NCI-H774 (cell line): ENCODE data around the gene FLOT2.
"Not testable (repeated sequence)": the region's sequence is repeated elsewhere in the genome, so short reads cannot be mapped to it uniquely, and the experiment has no call there.

Experiments used
- DNase-seq: peaks from one replicate; lab custom pipeline; 2025; lab: John Stamatoyannopoulos, UW

FLOT2 gene

DNA sequence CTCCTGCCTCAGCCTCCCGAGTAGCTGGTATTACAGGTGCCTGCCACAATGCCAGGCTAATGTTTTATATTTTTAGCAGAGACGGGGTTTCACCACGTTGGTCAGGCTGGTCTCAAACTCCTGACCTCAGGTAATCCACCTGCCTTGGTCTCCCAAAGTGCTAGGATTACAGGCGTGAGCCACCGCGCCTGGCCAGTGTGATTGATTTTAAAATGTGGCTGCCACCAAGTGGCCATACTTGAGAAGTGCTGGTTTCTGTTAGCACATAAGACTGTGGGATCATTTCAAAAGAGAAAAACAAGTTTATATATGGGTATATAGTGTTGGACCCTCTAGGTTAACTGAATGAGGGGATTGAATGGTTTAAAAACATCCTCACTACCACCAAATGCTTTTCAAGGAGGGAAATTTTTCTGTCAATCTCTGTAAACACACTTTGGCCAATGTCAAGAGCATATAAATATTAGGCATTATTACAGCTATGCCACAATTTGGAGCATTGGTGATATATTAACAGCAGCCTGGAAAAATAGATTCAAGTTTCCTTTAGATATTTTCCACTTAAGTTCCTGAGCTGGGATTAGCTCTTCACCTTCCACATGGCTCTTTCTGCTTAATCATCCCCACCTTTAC is 18.9 kb upstream of the FLOT2 start:
- DNase-seq, result peak; percentile 22

- DNase-seq, result no peak
These were observed 15.4 kb upstream of the FLOT2 start for GRCh38 chr17:28912938-28913333.

DNA sequence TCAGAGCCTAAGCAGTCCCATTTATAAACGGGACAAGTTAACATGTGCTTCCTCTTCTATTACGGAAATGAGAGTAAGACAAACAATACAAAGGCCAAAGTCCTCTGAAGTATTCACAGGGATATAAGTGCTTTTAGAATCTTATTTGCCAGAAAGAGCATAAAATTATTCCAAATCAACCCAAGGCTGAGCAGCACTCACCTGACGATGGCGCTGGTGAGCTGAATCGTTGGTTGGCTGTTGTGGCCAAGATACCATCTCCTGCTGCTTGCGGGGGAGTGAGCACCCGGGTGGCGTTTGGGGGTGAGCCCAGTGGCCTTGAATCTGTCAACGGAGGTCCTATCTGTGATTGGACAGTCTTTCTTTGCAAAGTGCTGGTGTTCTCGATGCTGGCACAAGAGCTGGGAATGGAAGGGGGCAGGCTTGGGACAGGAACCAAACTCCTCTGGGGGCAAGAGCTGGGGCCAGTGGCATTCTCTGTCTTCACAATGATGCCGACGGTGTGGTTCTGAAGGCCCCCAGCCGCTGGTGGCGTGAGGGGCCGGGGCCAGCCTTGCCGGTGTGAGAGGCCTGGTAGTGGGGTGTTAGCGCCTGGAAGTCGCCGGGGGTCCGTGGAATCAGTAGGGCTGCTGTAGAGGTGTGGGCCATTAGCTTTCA is 14.9 kb upstream of the FLOT2 start:
- no peak for DNase-seq

DNA sequence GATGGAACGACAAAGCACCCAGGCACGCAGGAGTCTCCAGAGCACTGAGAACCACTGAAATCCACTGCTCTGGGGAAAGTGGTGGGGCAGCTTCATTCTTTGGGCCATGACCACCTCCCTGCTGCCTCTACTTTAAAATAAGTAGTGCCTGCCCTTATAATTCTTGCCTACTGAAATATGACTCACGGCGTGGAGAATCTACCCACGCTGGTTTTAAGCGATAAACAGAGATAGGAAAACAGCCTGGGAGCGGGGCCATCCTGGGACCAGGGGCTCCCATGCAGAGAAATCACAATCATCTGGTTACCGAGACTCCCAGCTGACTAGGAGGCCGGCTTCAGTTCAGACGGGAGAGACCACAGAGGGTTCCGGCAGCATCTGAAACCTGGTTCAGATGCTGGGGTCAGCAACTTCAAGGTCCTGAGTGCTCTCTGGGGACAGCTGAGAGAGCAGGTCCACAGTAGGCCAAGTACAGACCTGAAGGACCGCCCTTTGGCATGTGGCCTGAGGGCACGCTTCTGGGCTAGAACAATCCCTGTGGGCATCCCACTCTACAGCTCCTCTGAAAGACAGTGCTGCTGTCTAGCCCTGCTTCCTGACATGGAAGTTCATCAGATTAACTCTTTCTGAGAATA is 14.0 kb upstream of the FLOT2 start:
- DNase-seq, result no peak

DNA sequence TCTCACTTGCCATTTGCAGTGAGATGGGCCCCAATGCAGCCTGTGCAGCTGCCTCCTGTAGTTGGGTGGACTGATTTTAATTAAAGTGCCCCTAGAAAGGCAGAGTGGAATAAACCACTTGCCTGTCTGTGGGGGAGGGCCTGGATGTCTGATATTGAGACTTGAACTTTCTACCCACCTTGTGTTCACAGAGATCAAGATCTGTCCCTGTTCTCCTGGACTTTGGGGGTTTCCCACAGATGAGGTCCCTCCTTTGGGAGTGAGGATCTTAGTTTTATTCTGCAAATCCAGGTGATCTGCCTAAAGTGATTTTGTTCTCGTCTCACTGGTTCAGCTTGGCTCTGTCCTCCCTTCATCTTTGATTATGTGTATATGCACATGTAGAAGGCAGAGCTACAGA is 13.0 kb upstream of the FLOT2 start:
- no peak for DNase-seq

- no peak for DNase-seq
These were observed 11.2 kb upstream of the FLOT2 start for GRCh38 chr17:28908640-28909167.

DNA sequence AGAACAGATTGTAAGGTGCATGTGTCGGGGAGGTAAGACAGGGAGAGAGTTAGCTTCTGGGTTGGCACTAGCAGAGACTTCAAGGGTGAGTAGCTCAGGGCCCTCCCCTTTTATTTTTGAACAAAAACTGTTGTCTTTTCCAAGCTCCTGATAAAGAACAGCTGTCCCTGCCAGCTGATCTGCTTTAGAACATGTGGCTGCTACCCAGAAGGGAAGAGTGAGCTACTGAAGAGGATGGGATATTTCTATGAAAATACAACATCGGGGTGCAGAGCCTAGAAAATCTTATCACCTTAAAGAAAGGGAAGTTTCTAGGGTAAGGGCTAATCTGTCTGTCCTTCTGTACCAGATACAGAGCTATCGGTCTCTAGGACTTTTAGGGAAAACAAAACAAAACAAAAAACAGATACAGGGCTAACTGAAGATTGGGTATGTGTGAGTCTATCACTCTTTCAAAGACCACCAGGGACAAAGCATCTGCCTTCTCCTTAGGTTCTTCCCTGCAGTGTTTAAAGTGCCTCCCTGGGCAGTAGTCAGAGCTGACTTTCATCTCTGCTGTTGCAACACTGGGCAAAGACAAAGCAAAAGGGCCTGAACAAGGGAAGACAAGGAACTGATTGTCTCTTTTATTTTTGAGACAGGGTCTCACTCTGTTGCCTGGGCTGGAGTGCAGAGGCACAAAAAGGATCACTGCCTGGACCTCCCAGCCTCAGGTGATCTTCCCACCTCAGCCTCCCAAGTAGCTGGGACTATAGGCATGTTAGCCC is 10.4 kb upstream of the FLOT2 start:
- DNase-seq, result no peak

DNA sequence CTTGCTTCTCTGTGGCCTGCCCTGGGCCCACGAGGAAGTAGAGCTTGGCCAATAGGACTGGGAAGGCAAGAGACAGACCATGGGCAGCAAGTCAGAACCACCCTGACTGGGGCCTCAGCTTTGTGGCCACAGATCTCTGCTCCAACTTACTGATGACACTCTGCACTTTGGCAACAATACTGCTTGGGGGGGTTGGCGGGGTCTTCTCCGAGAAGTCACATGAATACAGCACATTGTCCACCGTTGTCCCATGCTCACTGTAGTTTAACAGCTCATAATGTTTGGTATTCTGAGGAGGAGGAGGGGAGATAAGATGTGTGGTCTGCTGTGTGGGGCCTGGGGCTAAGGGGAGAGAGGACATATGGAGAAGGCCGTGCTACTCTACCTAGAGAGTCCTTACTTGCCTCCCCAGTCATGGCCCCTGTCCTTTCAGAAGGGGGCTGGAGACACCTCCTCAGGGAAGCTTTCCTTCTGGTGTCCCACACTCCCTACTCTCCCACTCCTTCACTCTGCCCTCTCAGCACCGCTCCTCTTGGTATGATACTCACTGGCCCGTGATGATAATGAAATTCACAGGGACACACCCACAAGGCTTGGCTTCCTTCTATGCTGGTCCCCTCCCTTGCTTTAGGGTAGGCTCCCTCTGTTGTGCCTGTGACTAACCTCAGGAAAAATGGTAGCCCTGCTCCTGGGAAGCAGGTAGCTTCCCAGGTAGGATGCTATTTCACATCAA is 9.3 kb upstream of the FLOT2 start:
- no peak for DNase-seq

GRCh38 chr17:28906276-28906675 is 8.7 kb upstream of the FLOT2 start:
- DNase-seq, result no peak

GRCh38 chr17:28904800-28905199 is 7.3 kb upstream of the FLOT2 start:
- DNase-seq, result no peak

GRCh38 chr17:28903546-28903841 is 6.0 kb upstream of the FLOT2 start:
- DNase-seq, result not testable (repeated sequence)

GRCh38 chr17:28902819-28903545 is 5.4 kb upstream of the FLOT2 start, which contains the start of gene DHRS13:
DHRS13 (minus strand) TSS chr17:28903079; CDS start chr17:28902944, 135 bp downstream.
- peak; percentile 97 for DNase-seq

DNA sequence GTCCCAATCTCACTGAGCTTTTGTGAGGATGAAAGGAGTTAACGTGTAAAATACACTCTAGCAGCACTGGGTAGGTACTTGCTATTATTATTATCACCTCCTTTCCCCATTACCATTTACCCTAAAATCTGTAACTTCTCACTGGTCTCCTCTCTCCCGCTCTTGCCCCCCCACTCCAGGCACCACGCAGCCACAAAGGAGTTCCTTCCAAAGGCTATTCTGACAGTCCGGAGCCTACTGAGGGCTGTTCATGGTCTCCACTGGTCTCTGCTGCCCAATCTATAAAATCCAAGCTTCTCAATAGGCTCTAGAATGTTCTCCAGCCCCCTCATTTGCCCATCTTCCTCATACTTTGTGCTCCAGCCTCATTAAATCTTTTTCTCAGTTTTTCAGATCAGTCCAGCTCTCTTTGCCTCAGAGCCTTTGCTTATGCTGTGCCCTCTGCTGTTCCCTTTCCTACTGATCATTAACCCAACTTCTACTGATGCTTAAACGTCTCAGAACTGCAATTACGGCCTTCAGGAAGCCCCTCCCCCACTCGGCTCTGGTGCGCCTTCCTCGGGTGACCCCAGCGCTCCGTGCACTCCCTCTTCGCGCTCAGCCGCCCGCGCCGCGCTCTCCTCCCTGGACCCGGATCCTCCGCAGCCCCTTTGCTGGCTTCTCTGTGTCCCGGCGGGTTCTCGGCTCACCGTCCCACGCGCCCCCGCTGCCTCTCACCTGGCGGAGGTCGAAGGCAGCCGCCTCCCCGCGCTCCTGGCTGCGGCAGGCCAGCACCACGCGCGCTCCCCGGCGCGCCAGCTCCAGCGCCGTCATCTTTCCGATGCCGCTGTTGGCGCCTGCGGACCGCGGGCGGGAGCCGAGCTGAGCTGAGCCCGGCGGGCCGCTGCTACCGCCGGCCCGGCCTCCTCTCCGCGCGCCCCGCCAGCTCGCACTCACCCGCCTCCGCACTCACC is 4.6 kb upstream of the FLOT2 start:
- DNase-seq, result peak; percentile 28

DNA sequence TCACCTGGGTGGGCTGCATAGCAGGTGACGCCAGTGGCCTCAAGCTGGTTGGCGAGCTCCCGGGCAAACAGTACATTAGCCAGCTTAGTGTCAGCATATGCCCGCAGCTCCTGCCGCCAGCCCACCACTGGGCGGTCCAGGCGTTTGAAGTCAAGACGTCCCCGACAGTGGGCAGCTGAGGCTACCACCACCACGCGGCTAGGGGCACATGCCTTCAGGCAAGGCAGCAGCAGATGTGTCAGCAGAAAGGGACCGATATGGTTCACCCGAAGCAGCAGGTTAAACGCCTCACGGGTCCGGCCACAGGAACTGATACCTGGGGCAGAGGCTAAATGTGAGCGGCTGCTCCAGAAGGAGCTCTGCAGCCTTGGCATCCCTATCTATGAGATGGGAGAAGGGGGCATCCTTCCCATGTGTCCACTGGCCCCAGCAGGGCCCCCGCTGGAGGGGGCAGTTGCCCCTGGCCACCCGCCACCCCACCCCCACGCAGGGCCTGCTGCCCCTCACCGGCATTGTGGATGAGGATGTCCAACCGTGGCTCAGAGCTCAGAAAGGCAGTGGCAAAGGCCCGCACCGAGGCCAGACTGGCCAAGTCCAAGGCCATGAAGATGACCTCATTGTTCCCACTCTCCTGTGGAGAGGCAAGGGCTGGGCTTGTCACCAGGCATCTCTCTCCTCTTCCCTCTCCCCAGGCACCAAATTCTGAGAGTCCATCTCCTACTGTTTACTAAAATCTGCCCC is 3.6 kb upstream of the FLOT2 start:
- no peak for DNase-seq

DNA sequence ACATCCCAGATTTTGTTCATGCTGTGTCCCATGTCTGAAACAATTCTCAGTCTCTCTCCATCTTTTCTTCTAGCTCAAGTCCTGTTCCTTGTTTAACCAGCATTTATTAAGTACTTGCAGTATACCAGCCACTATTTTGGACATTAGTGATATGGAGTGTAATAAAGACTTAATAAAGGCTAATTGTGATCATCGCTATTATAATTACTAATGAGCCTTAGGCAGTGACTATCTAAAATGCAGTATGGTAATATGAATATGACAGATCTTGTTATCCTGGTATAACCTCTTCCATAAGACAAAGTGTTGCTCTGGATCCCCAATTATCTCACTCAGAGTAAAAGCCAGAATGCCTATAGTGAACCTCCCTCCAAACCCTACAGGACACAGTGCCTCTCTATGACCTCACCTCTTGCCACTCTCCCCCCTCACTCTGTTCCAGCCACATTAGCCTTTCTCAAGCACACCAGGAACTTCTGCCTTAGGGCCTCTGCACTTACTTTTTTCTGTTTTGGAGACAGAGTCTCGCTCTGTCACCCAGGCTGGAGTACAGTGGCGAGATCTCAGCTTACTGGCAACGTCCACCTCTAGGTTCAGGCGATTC is 1.8 kb upstream of the FLOT2 start:
- DNase-seq, result no peak

DNA sequence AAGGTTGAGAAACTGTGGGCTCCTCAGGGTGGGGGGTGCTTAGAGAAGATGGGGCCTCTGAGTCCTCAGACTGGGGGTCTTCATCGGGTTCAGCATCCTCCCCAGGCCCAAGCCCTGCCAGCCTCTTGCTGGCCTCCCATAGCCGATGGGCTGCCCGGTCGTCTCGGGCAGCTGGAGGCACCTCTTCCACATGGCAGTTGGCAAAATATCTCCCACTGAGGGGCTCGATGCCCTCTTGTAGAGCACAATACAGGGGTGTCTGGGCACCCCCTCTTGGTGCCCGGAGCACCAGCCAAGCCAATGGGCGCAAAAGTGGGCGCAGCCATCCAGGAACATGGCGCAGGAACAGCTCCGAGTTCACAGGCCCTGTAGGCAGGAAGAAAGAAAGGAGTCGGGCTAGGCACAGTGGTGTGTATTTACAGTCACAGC is 1.0 kb upstream of the FLOT2 start:
- DNase-seq, result no peak

- DNase-seq, result no peak
These were observed 415 bp upstream of the FLOT2 start for GRCh38 chr17:28897769-28898526.

GRCh38 chr17:28896491-28896883 is 1.0 kb downstream of the FLOT2 start:
- DNase-seq, result no peak
